ENCODE data around the gene EFCAB11.

Gene EFCAB11

DNA sequence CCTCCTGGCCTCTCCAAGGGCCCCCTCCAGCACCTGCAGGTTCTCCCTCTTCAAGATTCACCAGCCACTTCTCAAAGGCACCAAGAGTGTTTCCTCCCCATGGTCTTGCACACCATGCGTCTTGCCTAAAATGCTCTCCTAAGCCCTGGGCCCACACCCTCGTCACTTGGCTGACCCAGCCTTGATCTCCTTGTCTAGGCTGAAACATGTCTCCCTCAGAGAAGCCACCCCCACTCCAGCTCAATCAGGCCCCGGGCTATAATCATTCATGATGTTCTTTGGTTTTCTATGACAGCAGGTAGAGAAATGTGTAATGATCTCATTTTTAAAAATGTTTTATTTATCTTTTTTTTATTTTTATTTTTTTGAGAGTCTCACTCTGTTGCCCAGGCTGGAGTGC, 88.1 kb downstream of the EFCAB11 start:
- no peak for DNase-seq (ENCODE audit: low spot score)

DNA sequence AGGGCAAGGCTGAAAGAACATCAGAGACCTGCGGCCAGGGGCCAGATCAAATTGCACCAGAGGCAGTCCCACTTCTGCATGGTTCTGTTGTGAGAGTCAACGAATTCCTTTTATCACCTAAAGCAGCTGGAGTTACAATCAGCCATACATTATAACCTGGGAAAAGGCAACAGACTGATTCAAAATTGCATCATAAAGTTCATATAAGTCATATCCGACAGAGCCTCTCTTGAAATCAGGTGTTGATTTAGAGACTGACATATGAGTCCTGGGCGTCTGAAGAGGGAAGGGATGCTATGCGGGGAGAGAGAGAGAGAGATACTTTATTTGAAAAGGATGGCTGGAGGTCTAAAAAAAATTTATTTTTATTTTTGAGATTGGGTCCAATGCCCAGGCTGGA, 89.4 kb downstream of the EFCAB11 start:
- DNase-seq (ENCODE audit: low spot score), result no peak

DNA sequence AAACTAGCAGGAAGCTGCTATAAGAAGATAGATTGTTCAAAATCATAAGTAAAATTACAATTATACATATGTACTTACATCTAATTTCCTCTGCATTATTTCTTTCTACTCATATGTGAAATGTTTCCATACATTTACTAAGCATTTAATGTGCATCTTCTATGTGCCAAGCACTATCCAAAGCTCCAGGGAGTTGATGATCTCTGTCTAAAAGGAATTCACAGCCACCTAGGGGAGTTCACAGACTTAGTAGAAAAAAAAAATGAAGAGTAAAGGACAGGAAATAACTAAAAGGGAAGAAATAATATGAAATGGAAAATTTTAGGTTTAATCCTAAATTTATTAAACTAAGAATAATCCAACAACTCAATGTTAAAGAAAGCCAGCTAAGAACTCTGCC, 91.7 kb downstream of the EFCAB11 start:
- no peak for DNase-seq (ENCODE audit: low spot score)

DNA sequence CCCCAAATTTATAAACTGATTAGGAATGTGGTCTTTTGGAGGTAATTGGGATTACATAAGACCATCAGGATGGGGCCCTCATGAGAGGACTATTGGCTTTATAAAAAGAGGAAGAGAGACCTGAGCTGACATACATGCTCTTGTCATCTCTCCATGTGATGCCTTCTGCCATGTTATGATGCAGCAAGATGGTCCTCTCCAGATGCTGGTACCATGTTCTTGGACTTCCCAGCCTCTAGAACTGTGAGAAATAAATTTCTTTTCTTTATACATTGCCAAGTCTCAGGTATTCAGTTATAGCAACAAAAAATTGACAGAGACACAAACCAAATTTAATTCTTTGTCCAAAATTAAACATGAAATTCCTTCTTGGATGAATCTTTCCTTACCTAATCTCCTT, 92.9 kb downstream of the EFCAB11 start:
- no peak for DNase-seq (ENCODE audit: low spot score)

DNA sequence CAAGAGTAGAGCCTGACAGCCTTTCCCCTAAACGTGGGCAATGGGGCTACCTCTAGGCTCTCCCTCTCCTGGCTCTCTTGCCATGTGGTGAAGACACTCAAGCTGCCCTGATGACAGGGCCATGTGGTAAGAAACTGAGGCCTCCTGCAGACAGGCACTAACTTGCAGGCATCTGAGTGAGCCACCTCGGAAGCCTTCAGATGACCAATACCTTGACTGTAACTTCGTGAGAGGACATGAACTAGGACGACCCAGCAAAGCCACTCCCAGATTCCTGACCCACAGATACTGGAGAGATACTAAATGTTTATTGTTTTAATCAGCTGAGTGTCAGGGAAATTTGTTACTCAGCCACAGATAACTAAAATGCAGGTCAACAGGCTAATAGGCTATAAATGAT, 96.4 kb downstream of the EFCAB11 start:
- DNase-seq (ENCODE audit: low spot score), result no peak

DNA sequence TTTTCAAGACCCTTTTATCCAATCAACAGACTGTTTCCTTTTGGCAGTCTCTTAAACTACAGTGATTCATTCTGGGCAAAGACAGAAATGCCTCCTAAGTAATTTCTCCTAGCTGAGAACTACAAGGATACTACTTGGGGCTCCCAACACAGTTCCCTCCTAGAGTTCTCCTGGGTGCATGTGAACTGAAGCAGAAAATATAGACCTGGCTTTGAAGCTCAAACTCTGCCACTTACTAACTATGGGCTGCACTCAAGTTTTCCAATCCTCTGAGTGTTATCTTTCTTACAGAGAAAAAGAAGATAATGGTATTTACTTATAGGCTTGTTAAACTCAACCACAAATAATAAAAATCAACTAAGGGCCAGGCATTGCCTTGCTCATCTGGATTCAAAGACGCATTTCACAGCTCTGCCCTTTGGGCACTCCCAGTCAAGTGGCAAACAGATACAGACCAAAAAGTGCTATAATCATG, 97.6 kb downstream of the EFCAB11 start:
- DNase-seq (ENCODE audit: low spot score), result no peak

DNA sequence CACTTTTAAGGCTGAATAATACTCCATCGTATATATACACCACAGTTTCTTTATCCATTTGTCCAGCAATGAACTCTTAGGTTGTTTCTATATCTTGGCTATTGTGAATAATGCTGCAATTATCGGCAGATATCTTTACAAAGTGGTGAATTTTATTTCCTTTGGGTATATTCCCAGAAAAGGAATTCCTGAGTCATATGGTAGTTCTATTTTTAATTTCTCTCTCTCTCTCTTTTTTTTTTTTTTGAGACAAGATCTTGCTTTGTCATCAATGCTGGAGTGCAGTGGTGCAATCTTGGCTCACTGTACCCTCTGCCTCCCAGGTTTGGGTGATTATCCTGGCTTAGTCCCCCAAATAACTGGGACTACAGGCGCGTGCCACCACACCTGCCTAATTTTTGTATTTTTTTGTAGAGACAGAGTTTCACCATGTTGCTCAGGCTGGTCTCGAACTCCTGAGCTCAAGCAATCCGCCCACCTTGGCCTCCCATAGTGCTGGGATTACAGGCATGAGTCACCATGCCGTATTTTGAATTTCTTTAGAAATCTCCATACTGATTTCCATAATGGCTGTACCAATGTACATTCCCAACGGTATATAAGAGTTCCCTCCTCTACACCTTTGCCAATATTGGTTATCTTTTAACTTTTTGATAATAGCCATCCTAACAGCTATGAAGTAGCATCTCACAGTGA, 98.4 kb downstream of the EFCAB11 start:
- DNase-seq (ENCODE audit: low spot score), result no peak

DNA sequence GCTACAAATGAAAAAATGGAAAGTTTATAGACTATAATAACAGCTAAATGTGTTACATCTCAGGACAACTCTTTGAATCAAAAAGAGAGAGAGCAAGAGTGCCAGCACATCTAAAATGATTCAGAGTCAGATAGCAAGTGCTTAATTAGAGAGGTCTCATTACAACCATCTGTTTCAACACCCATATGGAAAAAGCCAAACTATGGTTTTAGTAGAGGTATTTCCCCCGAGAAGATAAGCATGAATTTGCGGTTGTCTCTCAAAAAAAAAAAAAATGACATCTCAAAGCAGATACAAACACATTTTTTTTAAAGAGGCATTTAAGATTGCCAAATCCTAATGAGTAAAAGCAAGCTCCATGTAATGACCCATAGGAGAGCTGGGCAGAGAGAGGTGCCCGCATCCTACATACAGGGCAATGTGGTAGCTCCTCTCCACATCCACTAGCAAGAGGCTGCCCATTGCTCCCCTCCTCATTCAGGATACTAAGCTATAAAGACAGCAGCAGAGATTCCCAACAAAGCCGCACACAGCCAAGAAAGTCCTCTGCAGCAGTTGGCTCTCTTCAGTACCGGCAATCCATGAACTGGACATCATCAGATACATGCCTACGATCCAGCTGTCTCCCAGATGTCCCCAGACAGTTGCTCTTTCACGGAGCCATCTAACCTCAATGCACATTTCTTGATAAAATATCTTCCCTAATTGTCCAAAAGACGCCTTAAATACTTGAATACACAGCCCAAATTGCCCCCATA, 100.4 kb downstream of the EFCAB11 start:
- DNase-seq (ENCODE audit: low spot score), result no peak

DNA sequence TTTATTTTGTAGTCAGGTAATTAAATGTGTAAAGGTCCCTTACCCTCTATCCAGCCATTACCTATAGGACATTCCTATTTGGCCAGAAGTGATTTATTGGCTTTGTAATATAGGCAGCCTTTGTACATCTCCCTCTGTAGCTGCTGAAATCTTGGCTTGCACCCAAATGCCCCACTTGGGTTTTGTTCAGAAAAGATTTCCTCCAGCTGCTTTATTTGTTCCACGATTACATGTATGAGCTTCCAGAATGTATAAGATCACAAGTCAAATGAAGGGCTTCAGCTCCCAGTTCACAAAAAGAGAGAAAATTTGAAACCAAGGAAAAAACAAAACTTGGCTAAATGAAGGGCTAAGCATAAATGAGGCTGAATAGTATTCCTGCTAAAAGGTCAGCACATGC, 103.4 kb downstream of the EFCAB11 start:
- DNase-seq (ENCODE audit: low spot score), result no peak

DNA sequence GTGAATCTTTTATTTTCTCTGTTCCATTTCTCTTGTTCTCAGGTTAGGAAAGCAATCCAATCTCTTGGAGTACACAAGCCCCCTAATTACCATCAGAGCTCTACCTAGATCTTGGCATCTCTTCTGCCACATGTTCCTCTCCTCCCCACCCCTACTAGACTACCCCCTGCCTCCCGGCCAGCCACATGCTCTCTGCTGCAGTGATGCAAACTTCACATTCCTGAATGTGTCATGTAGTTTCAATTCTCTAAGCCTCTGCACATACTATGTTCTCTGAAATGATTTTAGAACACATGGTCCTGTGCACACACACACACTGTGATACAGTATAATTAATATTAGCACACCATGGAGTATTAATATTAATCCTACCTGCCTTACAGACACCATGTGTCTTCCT, 104.6 kb downstream of the EFCAB11 start:
- DNase-seq (ENCODE audit: low spot score), result no peak

DNA sequence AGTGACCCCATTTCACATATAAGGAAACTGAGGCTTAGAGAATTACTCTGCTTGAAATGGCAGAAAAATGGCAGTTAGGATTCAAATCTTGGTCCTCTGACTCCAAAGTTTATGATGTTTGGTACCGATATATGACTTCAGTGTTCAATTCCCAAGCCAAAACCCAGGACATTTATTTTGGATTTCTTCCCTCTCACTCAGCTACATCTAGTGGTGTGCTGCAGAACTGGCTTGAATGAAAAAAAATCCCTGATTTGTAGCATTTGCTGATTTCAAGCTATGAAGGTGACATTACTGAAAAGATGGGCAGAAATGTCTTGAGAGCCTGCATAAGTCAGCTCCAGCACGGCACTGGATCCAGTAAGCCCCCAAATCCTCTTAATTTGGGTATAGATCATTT, 106.4 kb downstream of the EFCAB11 start:
- DNase-seq (ENCODE audit: low spot score), result no peak

DNA sequence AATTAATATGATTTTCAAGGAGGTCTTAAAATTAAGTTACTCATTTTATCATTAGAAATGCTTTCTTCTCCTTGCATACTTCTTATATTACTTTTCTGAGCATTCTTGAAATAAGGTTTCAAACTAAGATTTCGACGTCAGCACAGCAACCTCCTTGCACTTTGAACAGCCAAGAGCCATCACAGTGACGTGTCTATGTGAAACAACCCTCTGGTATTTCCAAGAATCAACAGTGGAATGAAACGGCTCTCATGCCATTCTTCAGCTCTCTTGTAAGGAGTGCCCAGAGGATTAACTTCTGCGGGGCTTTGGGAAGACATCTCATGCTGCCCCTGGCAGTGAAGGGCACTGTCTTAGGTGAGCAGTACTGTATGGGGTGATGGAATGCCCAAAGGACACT, 109.2 kb downstream of the EFCAB11 start:
- no peak for DNase-seq (ENCODE audit: low spot score)

DNA sequence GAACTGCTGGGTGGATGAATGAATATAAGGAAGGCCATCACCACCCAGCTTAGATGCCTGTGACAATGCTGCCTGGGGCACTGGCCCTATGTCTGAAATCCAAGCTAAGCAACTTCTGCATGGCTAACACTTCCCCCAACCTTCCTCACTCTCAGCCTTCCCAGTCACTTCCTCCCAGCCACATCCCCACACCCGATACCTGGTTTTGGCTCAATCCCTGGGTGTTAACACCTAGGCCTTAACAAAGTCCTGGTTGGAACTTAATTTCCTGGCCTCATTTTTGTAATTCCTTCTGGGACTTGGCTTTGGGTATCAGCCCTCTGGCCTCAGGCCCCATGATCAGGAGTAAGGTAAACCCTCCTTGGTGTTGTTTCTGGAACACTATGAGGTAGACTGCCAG, 110.0 kb downstream of the EFCAB11 start:
- DNase-seq (ENCODE audit: low spot score), result no peak

DNA sequence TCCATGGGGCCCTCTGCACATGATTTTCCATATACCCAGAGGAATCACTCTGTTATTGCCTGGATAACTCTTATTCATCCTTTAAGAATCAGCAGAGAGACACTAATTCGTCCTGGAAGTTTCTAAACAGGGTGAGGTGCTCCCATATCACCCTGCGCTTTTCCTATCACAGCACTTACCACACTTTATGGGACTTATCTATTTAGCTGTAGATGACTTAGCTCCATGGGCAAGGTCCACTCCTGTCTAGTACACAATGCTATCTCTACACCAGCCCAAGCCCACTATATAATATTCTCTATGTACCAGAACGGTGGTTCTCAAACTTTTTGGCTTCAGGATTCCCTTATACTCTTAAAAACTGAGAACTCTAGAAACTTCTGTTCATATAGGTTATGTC, 111.7 kb downstream of the EFCAB11 start:
- DNase-seq (ENCODE audit: low spot score), result no peak

DNA sequence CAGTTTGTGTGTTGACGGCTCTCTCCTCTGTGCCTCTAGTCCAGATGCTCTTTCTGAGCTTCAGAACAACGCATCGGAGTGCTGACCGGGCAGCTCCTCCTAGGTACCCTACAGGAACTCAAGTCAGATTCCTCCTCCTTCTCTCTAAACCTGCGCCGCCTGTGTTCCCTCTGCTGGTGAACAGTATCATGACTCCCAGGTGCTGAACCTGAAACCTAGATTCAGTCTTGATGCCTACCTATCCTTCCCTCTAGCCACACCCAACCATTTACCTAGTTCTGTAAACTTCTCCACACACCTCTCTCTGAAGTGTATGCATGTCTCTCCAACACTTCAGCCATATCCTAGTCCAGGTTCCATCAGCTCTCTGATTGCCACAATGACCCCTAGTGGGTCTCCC, 112.7 kb downstream of the EFCAB11 start:
- no peak for DNase-seq (ENCODE audit: low spot score)

DNA sequence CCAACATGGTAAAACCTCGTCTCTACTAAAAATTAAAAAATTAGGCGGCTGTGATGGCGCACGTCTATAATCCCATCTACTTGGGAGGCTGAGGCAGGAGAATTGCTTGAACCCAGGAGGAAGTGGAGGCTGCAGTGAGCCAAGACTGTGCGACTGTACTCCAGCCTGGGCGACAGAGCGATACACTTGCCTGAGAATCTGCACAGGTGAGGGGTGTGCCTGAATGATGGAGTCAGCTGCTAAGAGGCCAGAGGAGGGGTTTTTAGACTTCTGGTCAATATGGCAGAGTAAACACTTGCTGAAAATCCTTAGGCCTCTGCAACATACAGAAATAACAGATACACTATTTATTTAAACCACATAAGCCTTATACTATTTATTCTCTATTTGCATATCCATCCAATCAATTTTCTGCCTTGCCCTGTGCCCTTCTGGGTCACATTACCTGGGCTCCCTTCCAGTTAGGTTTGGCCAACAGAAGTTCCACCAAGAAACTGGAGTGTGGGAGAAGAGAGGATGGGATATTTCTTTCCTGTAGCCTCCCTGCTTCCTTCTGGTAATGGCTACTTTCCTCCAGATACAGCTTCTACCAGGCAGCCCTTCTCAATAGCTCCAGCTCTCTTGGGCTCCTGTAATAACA, 117.6 kb downstream of the EFCAB11 start:
- no peak for DNase-seq (ENCODE audit: low spot score)

DNA sequence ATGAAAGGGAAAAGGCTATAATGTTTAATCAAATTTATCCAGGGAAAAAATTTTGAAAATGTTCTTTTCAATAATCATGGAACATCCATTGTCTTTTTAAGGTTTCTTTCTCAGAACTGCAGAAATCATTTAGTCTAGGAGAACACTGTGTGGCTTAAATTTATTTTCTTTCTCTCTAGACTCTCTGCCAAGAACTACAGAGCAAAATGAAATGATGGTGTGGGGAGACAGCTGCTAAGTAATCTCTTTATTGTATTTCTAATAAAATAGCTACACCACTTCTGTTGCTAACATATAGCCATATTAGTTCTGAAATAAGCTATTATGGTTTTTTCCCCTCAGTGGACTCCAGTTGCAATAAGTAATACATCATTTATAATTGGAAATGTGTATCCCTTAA, 120.9 kb downstream of the EFCAB11 start:
- no peak for DNase-seq (ENCODE audit: low spot score)

DNA sequence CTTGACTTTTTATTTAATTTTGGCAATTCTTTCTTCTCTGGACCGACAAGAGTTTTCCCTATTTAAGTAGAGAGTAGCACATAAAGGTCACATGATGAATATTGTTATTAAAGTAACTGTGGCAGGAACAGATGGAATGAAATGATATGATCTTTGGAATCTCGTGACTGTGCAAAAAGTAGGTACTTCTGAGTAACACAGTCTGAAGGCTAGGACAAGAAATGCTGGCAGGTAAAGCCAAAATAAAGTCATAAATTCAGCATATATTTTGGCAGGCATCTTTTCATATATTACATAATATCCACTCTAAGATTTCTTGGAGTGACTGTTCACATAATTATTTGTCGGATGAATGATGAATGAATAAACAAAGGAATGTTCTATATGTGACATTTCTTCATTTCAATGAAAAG, 121.4 kb downstream of the EFCAB11 start:
- no peak for DNase-seq (ENCODE audit: low spot score)

DNA sequence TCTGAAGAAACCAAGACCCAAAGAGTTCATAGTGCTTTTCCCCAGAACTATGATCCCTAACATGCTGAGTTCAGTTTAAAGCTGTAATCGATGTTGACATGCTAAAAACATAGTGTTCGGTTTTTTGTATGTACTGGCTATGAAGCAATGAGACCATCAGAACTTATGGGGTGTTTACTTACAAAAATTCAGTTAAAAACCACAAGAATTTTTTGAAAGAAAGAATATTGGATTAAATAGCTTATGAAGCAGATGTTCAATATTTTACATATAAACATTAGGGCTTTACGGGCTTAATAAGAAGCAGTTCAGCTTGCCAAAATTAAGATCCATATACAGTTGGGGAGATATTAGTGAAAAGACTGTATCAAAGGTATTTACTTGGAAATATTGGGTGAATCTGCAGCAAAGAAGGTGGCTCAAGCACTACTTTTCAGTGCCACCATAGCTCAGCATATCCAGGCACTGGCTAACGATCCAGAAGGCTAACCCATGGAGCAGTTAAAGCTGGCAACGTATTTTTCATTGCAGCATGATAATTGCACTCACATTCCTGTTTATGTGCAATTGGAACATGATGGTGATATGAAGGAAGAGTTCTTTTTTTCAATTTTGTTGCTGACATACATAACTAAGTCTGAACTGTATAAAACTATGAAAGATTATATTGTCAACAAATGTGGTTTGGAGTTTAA, 125.9 kb downstream of the EFCAB11 start:
- DNase-seq (ENCODE audit: low spot score), result no peak

DNA sequence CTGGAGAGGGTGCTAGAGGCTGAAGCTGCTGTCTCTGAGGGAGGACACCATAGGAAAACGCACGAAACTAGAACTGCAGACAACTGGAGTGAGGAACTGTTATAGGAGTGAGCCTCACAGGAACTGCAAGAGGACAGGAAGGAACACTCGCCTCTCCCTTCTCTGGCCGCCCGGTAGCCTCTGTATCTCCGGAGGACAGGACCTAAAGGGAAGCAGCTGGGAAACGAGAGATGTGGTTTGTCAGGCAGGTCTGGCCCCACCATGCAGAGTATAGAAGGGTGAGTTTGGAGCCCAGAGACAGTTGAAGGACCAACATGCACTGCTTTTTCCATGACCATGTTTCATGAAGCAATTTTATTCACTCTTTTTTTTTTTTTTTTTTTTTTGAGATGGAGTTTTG, 127.3 kb downstream of the EFCAB11 start:
- no peak for DNase-seq (ENCODE audit: low spot score)

DNA sequence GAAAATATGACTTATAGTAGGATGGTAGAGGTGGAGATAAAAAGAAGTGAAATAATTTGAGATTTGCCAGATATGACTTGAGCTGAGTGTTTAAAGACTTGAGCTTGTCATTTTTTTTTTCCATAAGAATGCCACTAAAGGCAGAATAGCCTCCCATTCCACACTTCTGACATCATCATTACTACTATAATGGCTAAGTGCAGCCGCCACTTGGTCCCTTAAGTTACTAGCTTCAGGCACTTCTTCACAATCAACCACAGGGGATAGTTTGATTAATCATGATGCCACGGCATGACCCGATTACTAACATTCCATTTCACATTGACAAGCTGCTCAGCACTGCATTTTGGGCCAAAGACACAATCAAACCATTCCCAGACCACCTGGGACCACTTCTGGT, 127.9 kb downstream of the EFCAB11 start:
- no peak for DNase-seq (ENCODE audit: low spot score)

DNA sequence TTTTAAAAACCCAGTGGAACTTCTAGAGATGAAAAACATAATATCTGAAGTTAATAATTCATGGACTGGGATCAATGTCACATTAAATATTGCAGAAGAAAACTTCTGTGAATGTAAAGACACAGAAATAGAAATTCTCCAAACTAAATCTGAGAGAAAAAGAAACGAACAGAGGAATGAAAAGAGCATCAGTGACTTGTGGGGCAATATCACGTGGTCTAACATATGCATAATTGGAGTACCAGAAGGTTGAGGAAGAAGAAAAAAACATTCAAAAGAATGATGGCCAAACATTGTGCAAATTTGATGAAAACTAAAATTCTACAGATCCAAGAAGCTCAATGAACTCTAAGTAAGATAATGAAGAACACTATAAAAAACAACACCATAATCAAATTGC, 130.8 kb downstream of the EFCAB11 start:
- DNase-seq (ENCODE audit: low spot score), result no peak

DNA sequence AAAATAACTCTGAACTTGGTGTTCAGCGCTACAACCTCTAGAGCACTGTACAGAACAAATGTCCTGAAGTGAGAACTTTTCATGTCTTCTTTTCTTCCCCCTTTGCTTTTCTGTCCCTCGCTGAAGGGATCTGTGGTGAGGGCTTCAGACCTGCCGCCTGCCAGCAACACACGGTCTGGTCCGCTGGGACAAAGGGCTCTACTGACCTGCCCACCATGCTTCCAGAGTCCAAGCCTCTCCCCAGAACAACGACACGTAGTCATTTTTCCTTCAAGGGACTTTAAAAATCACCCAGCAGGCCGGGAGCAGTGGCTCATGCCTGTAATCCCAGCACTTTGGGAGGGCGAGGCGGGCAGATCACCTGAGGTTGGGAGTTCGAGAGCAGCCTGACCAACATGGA, 140.4 kb downstream of the EFCAB11 start:
- no peak for DNase-seq (ENCODE audit: low spot score)
